NCI-H2196 (cell line): ENCODE data around the gene SLC25A1.
A peak's percentile ranks its signal among the peaks of the same experiment; 100 is the strongest.

Experiments
- DNase-seq: peaks from one replicate; lab custom pipeline; 2025; ENCODE audit not compliant: unreplicated experiment; lab: John Stamatoyannopoulos, UW

The SLC25A1 gene

GRCh38 chr22:19178657-19179496 lies at the start of gene SLC25A1:
SLC25A1 (minus strand) TSS chr22:19178736; CDS start chr22:19178673, 63 bp downstream.
- DNase-seq = peak; percentile 94

- DNase-seq = no peak
Observed at GRCh38 chr22:19228179-19228578, 49.6 kb upstream of the SLC25A1 start.

GRCh38 chr22:19226428-19226827 lies 47.9 kb upstream of the SLC25A1 start:
- DNase-seq = no peak

- no peak for DNase-seq
Observed at GRCh38 chr22:19225560-19225959, 47.0 kb upstream of the SLC25A1 start.

- no peak for DNase-seq
Observed at GRCh38 chr22:19224985-19225384, 46.4 kb upstream of the SLC25A1 start.

- no peak for DNase-seq
Observed at GRCh38 chr22:19224557-19224956, 46.0 kb upstream of the SLC25A1 start.

- no peak for DNase-seq
Observed at GRCh38 chr22:19223617-19224016, 45.1 kb upstream of the SLC25A1 start.

- no peak for DNase-seq
Observed at GRCh38 chr22:19223110-19223509, 44.6 kb upstream of the SLC25A1 start.

- DNase-seq = no peak
Observed at GRCh38 chr22:19222242-19223005, 43.9 kb upstream of the SLC25A1 start.

- DNase-seq = no peak
Observed at GRCh38 chr22:19220867-19221266, 42.3 kb upstream of the SLC25A1 start.

- DNase-seq = peak; percentile 26
Observed at GRCh38 chr22:19218541-19219233, 40.2 kb upstream of the SLC25A1 start.

- no peak for DNase-seq
Observed at GRCh38 chr22:19216579-19216978, 38.0 kb upstream of the SLC25A1 start.

- no peak for DNase-seq
Observed at GRCh38 chr22:19215360-19215759, 36.8 kb upstream of the SLC25A1 start.

GRCh38 chr22:19214078-19214473 lies 35.5 kb upstream of the SLC25A1 start:
- DNase-seq = no peak

GRCh38 chr22:19213442-19214077 lies 35.0 kb upstream of the SLC25A1 start:
- no peak for DNase-seq

- no peak for DNase-seq
Observed at GRCh38 chr22:19213001-19213400, 34.5 kb upstream of the SLC25A1 start.

- DNase-seq = no peak
Observed at GRCh38 chr22:19212302-19212870, 33.9 kb upstream of the SLC25A1 start.

GRCh38 chr22:19210188-19210587 lies 31.7 kb upstream of the SLC25A1 start:
- DNase-seq = no peak

- no peak for DNase-seq
Observed at GRCh38 chr22:19208287-19208847, 29.8 kb upstream of the SLC25A1 start.

- DNase-seq = no peak
Observed at GRCh38 chr22:19207884-19208283, 29.3 kb upstream of the SLC25A1 start.
